Panc1 (cell line): Measurements from ENCODE around the gene DCUN1D3. TPM values are rescaled to one million over a fixed set of nuclear protein-coding genes. Genes with fewer than 3 reads are reported as not detected.

ENCODE experiments used
- ATAC-seq: fragments of 200-7000 bp; cut with Tn5 transposase; 2 replicates; pipeline ENCODE4 v1.9.1; 2020; ENCODE audit warnings: mild to moderate bottlenecking, moderate library complexity
- BruUV-seq: library from RNA; stranded (reverse); fragments of 400-500 nt; replicated peaks from 2 replicates; lab custom pipeline; 2021; lab: Mats Ljungman, UMichigan
- CTCF ChIA-PET: fragments of 300-600 bp; sonication (Branson Sonifier 250); formaldehyde crosslinking; loops from one replicate; lab custom pipeline; 2022; ENCODE audit warnings: antibody characterized with exemption; lab: Charles Lee
- POLR2A ChIA-PET: fragments of 300-600 bp; sonication (Branson Sonifier 250); formaldehyde crosslinking; loops from one replicate; lab custom pipeline; 2022; ENCODE audit warnings: antibody characterized with exemption; lab: Charles Lee
- DNase-seq: peaks from one replicate; pipeline ENCODE4 v3.0.0-alpha.2; 2010; ENCODE audit warnings: low read depth, low spot score
- H3K27ac ChIP-seq: 2 replicates; pipeline ENCODE4 v1.5.1; 2011; ENCODE audit warnings: mild to moderate bottlenecking, low read length, inconsistent platforms
- H3K27me3 ChIP-seq: fragments of 200-500 bp; sonication (Bioruptor generic); 2 replicates; pipeline ENCODE4 v1.6.0; 2014; ENCODE audit warnings: low read length, inconsistent platforms; ENCODE audit not compliant: control insufficient read depth, insufficient read depth
- H3K36me3 ChIP-seq: fragments of 200-500 bp; sonication (Bioruptor generic); 2 replicates; pipeline ENCODE4 v1.5.1; 2014; ENCODE audit warnings: inconsistent platforms, mild to moderate bottlenecking, low read length, moderate library complexity; ENCODE audit not compliant: control insufficient read depth, insufficient read depth
- H3K4me1 ChIP-seq: 2 replicates; pipeline ENCODE4 v1.5.1; 2011; ENCODE audit warnings: inconsistent platforms, mild to moderate bottlenecking, low read length, moderate library complexity; ENCODE audit not compliant: control insufficient read depth, insufficient read depth
- H3K4me3 ChIP-seq, 2 experiments: 2 replicates each; pipeline ENCODE4 v1.5.1; 2011 to 2012; ENCODE audit warnings: low read depth in 2 of 2, low read length in 2 of 2, mild to moderate bottlenecking in 2 of 2, inconsistent platforms in 1 of 2, moderate library complexity in 1 of 2
- H3K9me3 ChIP-seq: fragments of 200-500 bp; sonication (Bioruptor generic); 2 replicates; pipeline ENCODE4 v1.5.1; 2014; ENCODE audit warnings: low read depth, mild to moderate bottlenecking, inconsistent platforms, low read length, moderate library complexity; ENCODE audit not compliant: control insufficient read depth, insufficient read depth
- CTCF ChIP-seq: fragments of 450-650 bp; IDR thresholded peaks from 2 replicates; pipeline ENCODE4 v1.5.1; 2017; ENCODE audit warnings: mild to moderate bottlenecking
- POLR2AphosphoS5 ChIP-seq: IDR thresholded peaks from 2 replicates; pipeline ENCODE4 v1.6.1; 2012; ENCODE audit warnings: mild to moderate bottlenecking, low read depth, low read length, moderate library complexity
- REST ChIP-seq, 2 experiments: IDR thresholded peaks; 2 replicates each; pipeline ENCODE4 v1.6.1; 2011 to 2012; ENCODE audit warnings: low read depth in 2 of 2, control low read depth in 1 of 2, low read length in 1 of 2, mild to moderate bottlenecking in 1 of 2, moderate library complexity in 1 of 2; ENCODE audit not compliant: insufficient read depth in 1 of 2
- SIN3A ChIP-seq: IDR thresholded peaks from 2 replicates; pipeline ENCODE4 v1.6.1; 2012; ENCODE audit warnings: low read depth, mild to moderate bottlenecking, low read length, moderate library complexity, borderline replicate concordance; ENCODE audit not compliant: insufficient read depth
- TCF7L2 ChIP-seq: IDR thresholded peaks from 2 replicates; pipeline ENCODE4 v1.6.1; 2011; ENCODE audit warnings: mild to moderate bottlenecking, low read depth, low read length, inconsistent platforms
- in situ Hi-C: cut with HindIII; loops from 2 replicates; pipeline ENCODE4 v1.10.0; 2016; ENCODE audit warnings: low sequenced_read_pairs, low pct_unique_long_range_greater_than_20kb
- intact Hi-C: fragments of 100-400 bp; cut with micrococcal nuclease; formaldehyde crosslinking; loops from one replicate; pipeline ENCODE4 v1.10.0; 2022; ENCODE audit not compliant: unreplicated experiment
- total RNA-seq: library from RNA; stranded (reverse); gene quantifications from one replicate; pipeline ENCODE4 v1.2.1, GENCODE V29; 2021; ENCODE audit not compliant: unreplicated experiment

DCUN1D3 gene
- total RNA-seq, 1 experiment from 2014 or later: 23.5 TPM

GRCh38 chr16:20920799-20921198, 20.6 kb upstream of the DCUN1D3 start:
- in situ Hi-C loops: no loop called here
- ChIA-PET CTCF (no interaction called here), POLR2A (interaction anchor here (0.6 to 0.9 kb wide), 2 partner anchors 21 to 162 kb away, joined by 4 to 11 read pairs; partner anchors contain the start of genes DCUN1D3 and LYRM1)
- BruUV-seq: no TSS peak
- intact Hi-C loops: no loop called here
- Histone ChIP-seq H3K27me3 (no peaks in the 10 kb centered on the region), H3K4me3 (no peak overlapping the region), H3K27ac (no peak overlapping the region), H3K4me1 (no peaks in the 10 kb centered on the region), H3K36me3 (no peaks in the 10 kb centered on the region), H3K9me3 (no peaks in the 10 kb centered on the region)
- DNase-seq (no peak), ATAC-seq (no peak)
- TF ChIP-seq CTCF: no peak
- no peak for TF ChIP-seq POLR2AphosphoS5
- TF ChIP-seq SIN3A: no peak
- TF ChIP-seq REST (IDR thresholded peaks at IDR 0.05; ENCODE audit: insufficient read depth in 1 of 2, low read depth in 2 of 2, low read length in 1 of 2): no peak
- no peak for TF ChIP-seq TCF7L2

GRCh38 chr16:20920091-20920490, 19.9 kb upstream of the DCUN1D3 start:
- intact Hi-C loops: no loop called here
- H3K9me3 ChIP-seq: no peaks in the 10 kb centered on the region
- H3K36me3 ChIP-seq: no peaks in the 10 kb centered on the region
- no peak overlapping the region for H3K27ac ChIP-seq
- ATAC-seq (no peak), DNase-seq (no peak)
- in situ Hi-C loops: no loop called here
- ChIA-PET CTCF (no interaction called here), POLR2A (interaction anchor here (0.6 to 0.9 kb wide), 2 partner anchors 8 to 20 kb away, joined by 3 to 4 read pairs; partner anchors contain the start of genes DCUN1D3 and LYRM1)
- H3K27me3 ChIP-seq: no peaks in the 10 kb centered on the region
- BruUV-seq: no TSS peak
- no peak overlapping the region for H3K4me3 ChIP-seq
- no peaks in the 10 kb centered on the region for H3K4me1 ChIP-seq
- TF ChIP-seq TCF7L2 (no peak), POLR2AphosphoS5 (no peak), REST (IDR thresholded peaks at IDR 0.05; ENCODE audit: insufficient read depth in 1 of 2, low read depth in 2 of 2, low read length in 1 of 2) (no peak), CTCF (no peak), SIN3A (no peak)
